ENCODE measurements around the gene ARHGAP23.

GRCh38 chr17:38541281-38541680 lies 113.0 kb downstream of the ARHGAP23 start:
- TF ChIP-seq POLR2A (IDR thresholded peaks at IDR 0.05; ENCODE audit: low read length) = no peak
- TF ChIP-seq GATA1 (IDR thresholded peaks at IDR 0.05; ENCODE audit: low read depth, low read length) = no peak

All from erythroblast (primary cell).